IPS DF 6.9 (cell line): ENCODE results near the gene GCGR.

Experiments used
- DNase-seq: peaks from one replicate; pipeline ENCODE4 v3.0.0-alpha.2; 2013; ENCODE audit warnings: low read depth, low spot score
- H3K27ac ChIP-seq: one replicate; pipeline ENCODE4 v1.5.1; 2013; ENCODE audit warnings: low read length, control low read depth
- H3K27me3 ChIP-seq: 2 replicates; pipeline ENCODE4 v1.6.1; 2013; ENCODE audit warnings: mild to moderate bottlenecking, low read length; ENCODE audit not compliant: control insufficient read depth, insufficient read depth
- H3K36me3 ChIP-seq: 2 replicates; pipeline ENCODE4 v1.6.1; 2013; ENCODE audit warnings: low read length; ENCODE audit not compliant: control insufficient read depth, insufficient read depth
- H3K4me1 ChIP-seq: 2 replicates; pipeline ENCODE4 v1.6.1; 2013; ENCODE audit warnings: low read length; ENCODE audit not compliant: control insufficient read depth, insufficient read depth
- H3K4me3 ChIP-seq: 2 replicates; pipeline ENCODE4 v1.5.1; 2013; ENCODE audit warnings: mild to moderate bottlenecking, low read length
- H3K9me3 ChIP-seq: 2 replicates; pipeline ENCODE4 v1.6.1; 2013; ENCODE audit warnings: low read length, inconsistent platforms; ENCODE audit not compliant: control insufficient read depth, insufficient read depth
- WGBS: extraction: QIAGEN DNeasy Blood & Tissue Kit; methylation state at CpG from one replicate; pipeline ENCODE4 v1.1.7; 2013; ENCODE audit warnings: mixed read lengths, missing lambda C conversion rate; ENCODE audit not compliant: insufficient read length, insufficient coverage; 5-methylcytosine and 5-hydroxymethylcytosine counted together

Gene GCGR

GRCh38 chr17:81805707-81806460, 1.9 kb downstream of the GCGR start:
- Histone ChIP-seq H3K27me3 (peaks cover 26% of the 10 kb centered on the region; the same call in 1 of the 2 replicates), H3K27ac (no peak overlapping the region), H3K36me3 (no peaks in the 10 kb centered on the region; the same call in 1 of the 2 replicates), H3K4me1 (peaks cover 1% of the 10 kb centered on the region; the same call in 1 of the 2 replicates), H3K4me3 (no peak overlapping the region), H3K9me3 (no peaks in the 10 kb centered on the region)
- no CpG with 5 or more reads among the region's 18 CpGs for WGBS
- DNase-seq, result no peak

- no peaks in the 10 kb centered on the region for H3K9me3 ChIP-seq
- no peak overlapping the region for H3K4me3 ChIP-seq
- DNase-seq, result no peak
- H3K4me1 ChIP-seq, result peaks cover 1% of the 10 kb centered on the region; the same call in 1 of the 2 replicates
- H3K27me3 ChIP-seq, result peaks cover 24% of the 10 kb centered on the region; the same call in 1 of the 2 replicates
- H3K36me3 ChIP-seq, result no peaks in the 10 kb centered on the region; the same call in 1 of the 2 replicates
- no CpG with 5 or more reads among the region's 23 CpGs for WGBS
- no peak overlapping the region for H3K27ac ChIP-seq
Observed at GRCh38 chr17:81806461-81807209, 2.7 kb downstream of the GCGR start.

DNA sequence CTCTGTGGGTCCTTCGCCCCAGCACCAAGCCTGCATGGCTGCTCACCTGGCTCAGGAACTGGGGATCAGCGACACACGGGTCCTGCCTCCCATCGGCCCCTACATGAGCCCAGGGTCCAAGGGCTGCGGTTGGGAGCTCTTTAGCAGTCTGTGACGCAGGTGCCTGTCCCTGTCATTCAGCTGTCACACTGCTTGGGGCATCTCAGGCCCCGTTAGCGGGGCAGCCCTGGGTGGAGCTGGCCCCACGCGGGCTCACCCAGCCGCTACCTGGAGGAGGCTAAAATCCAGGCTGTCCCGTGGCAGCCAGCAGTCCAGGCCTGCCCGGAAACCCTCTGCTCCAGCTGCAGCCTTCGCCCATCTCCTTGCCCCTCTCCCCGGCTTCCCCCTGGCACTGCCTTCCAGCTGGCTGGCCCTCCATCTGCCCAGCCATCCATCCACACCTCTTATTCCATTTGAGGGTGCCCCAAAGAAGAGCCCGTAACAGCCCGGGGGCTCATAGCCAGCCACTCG, 3.3 kb downstream of the GCGR start:
- Histone ChIP-seq H3K4me3 (no peak overlapping the region), H3K27ac (no peak overlapping the region), H3K36me3 (no peaks in the 10 kb centered on the region; the same call in 1 of the 2 replicates), H3K9me3 (no peaks in the 10 kb centered on the region), H3K4me1 (peaks cover 1% of the 10 kb centered on the region; the same call in 1 of the 2 replicates), H3K27me3 (peaks cover 23% of the 10 kb centered on the region; the same call in 1 of the 2 replicates)
- no CpG with 5 or more reads among the region's 18 CpGs for WGBS
- no peak for DNase-seq

DNA sequence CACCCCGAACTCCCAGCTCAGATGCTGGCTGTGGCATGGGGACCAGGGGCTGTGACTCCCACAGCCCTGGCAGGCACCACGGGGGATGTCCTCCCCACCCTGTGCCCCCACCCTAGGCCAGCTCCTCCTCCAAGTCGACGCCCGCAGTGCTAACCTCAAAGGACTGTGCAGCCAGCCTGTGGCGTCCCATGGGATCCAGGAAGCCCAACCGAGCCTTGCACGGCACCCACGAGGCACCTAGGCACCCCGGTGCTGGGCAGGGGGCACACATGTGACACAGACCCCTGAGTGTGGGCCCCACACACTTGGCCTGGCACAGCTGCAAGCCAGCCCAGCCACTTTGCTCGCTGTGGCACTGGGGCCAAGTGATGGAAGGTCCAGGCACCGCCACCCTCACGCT, 3.9 kb downstream of the GCGR start:
- peaks cover 1% of the 10 kb centered on the region; the same call in 1 of the 2 replicates for H3K4me1 ChIP-seq
- peaks cover 17% of the 10 kb centered on the region; the same call in 1 of the 2 replicates for H3K27me3 ChIP-seq
- H3K9me3 ChIP-seq, result no peaks in the 10 kb centered on the region

DNA sequence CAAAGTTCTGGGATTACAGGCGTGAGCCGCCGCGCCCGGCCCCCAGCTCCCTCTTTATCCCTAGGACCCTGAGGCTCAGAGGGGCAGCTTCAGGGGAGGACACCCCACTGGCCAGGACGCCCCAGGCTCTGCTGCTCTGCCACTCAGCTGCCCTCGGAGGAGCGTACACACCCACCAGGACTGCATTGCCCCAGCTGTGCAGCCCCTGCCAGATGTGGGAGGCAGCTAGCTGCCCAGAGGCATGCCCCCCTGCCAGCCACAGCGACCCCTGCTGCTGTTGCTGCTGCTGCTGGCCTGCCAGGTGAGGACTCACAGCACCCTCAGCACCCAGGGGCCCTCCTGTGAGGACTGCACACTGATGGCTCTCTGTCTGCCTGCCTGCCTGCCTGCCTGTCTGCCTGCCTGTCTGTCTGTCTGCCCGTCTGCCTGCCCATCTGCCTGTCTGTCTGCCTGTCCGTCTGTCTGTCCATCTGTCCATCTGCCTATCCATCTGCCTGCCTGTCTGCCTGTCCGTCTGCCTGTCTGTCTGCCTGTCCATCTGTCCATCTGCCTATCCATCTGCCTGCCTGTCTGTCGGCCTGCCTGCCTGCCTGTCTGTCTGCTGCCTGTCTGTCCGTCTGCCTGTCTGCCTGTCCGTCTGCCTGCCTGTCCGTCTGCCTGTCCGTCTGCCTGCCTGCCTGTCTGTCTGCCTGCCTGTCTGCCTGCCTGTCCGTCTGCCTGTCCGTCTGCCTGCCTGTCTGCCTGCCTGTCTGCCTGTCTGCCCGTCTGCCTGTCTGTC, 5.0 kb downstream of the GCGR start:
- WGBS, result no CpG with 5 or more reads among the region's 20 CpGs
- Histone ChIP-seq H3K27ac (no peak overlapping the region), H3K27me3 (peaks cover 8% of the 10 kb centered on the region; the same call in 1 of the 2 replicates), H3K9me3 (no peaks in the 10 kb centered on the region), H3K36me3 (no peaks in the 10 kb centered on the region; the same call in 1 of the 2 replicates), H3K4me1 (peaks cover 1% of the 10 kb centered on the region; the same call in 1 of the 2 replicates), H3K4me3 (no peak overlapping the region)
- no peak for DNase-seq

More for the DNA sequence above, 3.9 kb downstream of the GCGR start:
- no peaks in the 10 kb centered on the region; the same call in 1 of the 2 replicates for H3K36me3 ChIP-seq
- no CpG with 5 or more reads among the region's 13 CpGs for WGBS
- no peak overlapping the region for H3K4me3 ChIP-seq
- no peak for DNase-seq
- no peak overlapping the region for H3K27ac ChIP-seq

GRCh38 chr17:81809556-81809998, 5.6 kb downstream of the GCGR start:
- Histone ChIP-seq H3K4me3 (no peak overlapping the region), H3K9me3 (no peaks in the 10 kb centered on the region), H3K27me3 (peaks cover 4% of the 10 kb centered on the region; the same call in 1 of the 2 replicates), H3K27ac (no peak overlapping the region), H3K36me3 (no peaks in the 10 kb centered on the region; the same call in 1 of the 2 replicates), H3K4me1 (no peaks in the 10 kb centered on the region; the same call in 1 of the 2 replicates)
- DNase-seq, result no peak
- no CpG with 5 or more reads among the region's 7 CpGs for WGBS

- WGBS, result no CpG with 5 or more reads among the region's 8 CpGs
- Histone ChIP-seq H3K4me3 (no peak overlapping the region), H3K4me1 (no peaks in the 10 kb centered on the region; the same call in 1 of the 2 replicates), H3K36me3 (no peaks in the 10 kb centered on the region; the same call in 1 of the 2 replicates), H3K27me3 (no peaks in the 10 kb centered on the region; the same call in 1 of the 2 replicates), H3K9me3 (no peaks in the 10 kb centered on the region), H3K27ac (no peak overlapping the region)
- DNase-seq, result no peak
Observed at GRCh38 chr17:81810476-81810875, 6.5 kb downstream of the GCGR start.

DNA sequence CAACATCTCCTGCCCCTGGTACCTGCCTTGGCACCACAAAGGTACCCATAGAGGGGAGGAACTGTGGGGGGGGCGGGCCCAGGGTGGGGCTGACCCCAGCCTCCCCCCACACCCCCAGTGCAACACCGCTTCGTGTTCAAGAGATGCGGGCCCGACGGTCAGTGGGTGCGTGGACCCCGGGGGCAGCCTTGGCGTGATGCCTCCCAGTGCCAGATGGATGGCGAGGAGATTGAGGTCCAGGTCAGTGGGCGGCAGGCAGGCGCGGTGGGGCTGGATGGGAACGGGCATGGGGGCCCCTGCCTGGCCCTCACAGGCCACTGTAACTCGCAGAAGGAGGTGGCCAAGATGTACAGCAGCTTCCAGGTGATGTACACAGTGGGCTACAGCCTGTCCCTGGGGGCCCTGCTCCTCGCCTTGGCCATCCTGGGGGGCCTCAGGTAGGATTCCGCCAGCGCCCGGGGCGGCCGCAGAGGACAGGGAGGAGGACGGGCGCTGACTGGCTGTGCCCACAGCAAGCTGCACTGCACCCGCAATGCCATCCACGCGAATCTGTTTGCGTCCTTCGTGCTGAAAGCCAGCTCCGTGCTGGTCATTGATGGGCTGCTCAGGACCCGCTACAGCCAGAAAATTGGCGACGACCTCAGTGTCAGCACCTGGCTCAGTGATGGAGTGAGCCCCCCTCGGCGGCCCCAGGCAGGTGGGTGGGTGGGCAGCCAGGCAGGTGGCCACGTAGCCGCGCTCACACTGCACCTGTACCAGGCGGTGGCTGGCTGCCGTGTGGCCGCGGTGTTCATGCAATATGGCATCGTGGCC, 7.1 kb downstream of the GCGR start:
- no peaks in the 10 kb centered on the region; the same call in 1 of the 2 replicates for H3K27me3 ChIP-seq
- no peaks in the 10 kb centered on the region for H3K9me3 ChIP-seq
- no peaks in the 10 kb centered on the region; the same call in 1 of the 2 replicates for H3K4me1 ChIP-seq
- DNase-seq, result no peak
- WGBS, result no CpG with 5 or more reads among the region's 42 CpGs
- H3K36me3 ChIP-seq, result no peaks in the 10 kb centered on the region; the same call in 1 of the 2 replicates
- H3K27ac ChIP-seq, result no peak overlapping the region
- H3K4me3 ChIP-seq, result no peak overlapping the region
